Gastroesophageal sphincter (tissue), 4 donors: ENCODE measurements around the gene ADCY9. TPM values are rescaled to one million over a fixed set of nuclear protein-coding genes. Genes with fewer than 3 reads are reported as not detected.

Source experiments
- ATAC-seq: fragments of 150-250 bp; one replicate; pipeline ENCODE4 v1.9.1; 2016; ENCODE audit warnings: mild to moderate bottlenecking, moderate library complexity
- H3K27ac ChIP-seq, 4 donors: fragments of 200-600 bp; sonication (generic) in 3 of 4; 1 replicate in 3 of 4; 2 replicates in 1 of 4; pipeline ENCODE4 v1.5.1; 2016 to 2019
- H3K27me3 ChIP-seq: fragments of 200-600 bp; sonication (generic); one replicate; pipeline ENCODE4 v1.5.1; 2019
- H3K36me3 ChIP-seq, 2 donors: fragments of 200-600 bp; sonication (generic); one replicate each; pipeline ENCODE4 v1.5.1; 2019; ENCODE audit warnings: control low read depth in 1 of 2
- H3K4me1 ChIP-seq, 3 donors: fragments of 200-600 bp; sonication (generic); 1 replicate in 2 of 3; 2 replicates in 1 of 3; pipeline ENCODE4 v1.5.1; 2016 to 2019; ENCODE audit warnings: control low read depth in 2 of 3
- H3K4me3 ChIP-seq, 2 donors: fragments of 200-600 bp; sonication (generic); one replicate each; pipeline ENCODE4 v1.5.1; 2019; ENCODE audit warnings: mild to moderate bottlenecking in 1 of 2, moderate library complexity in 1 of 2
- H3K9me3 ChIP-seq, 3 donors: fragments of 200-600 bp; sonication (generic); one replicate each; pipeline ENCODE4 v1.5.1; 2017 to 2019; ENCODE audit warnings: control low read depth in 2 of 3
- CTCF ChIP-seq, 4 experiments: fragments of 200-600 bp in 2 of 4; fragments of 450-650 bp in 2 of 4; sonication (generic) in 1 of 4; IDR thresholded peaks; one replicate each; pipeline ENCODE4 v1.5.1; 2017 to 2019; ENCODE audit warnings: antibody characterized with exemption in 4 of 4, mild to moderate bottlenecking in 2 of 4, moderate library complexity in 2 of 4
- EP300 ChIP-seq: sonication (generic); formaldehyde crosslinking; IDR thresholded peaks from one replicate; pipeline ENCODE4 v1.6.1; 2017; ENCODE audit warnings: antibody characterized with exemption, mild to moderate bottlenecking
- POLR2A ChIP-seq, 2 donors: fragments of 450-650 bp; IDR thresholded peaks; one replicate each; pipeline ENCODE4 v1.6.1; 2017; ENCODE audit warnings: antibody characterized with exemption in 2 of 2, mild to moderate bottlenecking in 2 of 2, moderate library complexity in 1 of 2
- POLR2AphosphoS5 ChIP-seq: sonication (generic); formaldehyde crosslinking; IDR thresholded peaks from one replicate; pipeline ENCODE4 v1.6.1; 2017; ENCODE audit warnings: antibody characterized with exemption
- WGBS, 2 donors: methylation state at CpG; one replicate each; pipeline ENCODE4 v1.1.5; 2018; ENCODE audit warnings: low coverage in 1 of 2; 5-methylcytosine and 5-hydroxymethylcytosine counted together
- total RNA-seq, 4 donors: library from RNA; depleted of rRNA; stranded (reverse); fragments of >200 nt; gene quantifications; one replicate each; pipeline ENCODE4 v1.1.0, GENCODE V29; 2016

Gene ADCY9
- total RNA-seq, 4 donors from 2014 or later: 33.0 to 83.5 (median 43.4) TPM

- peaks cover 0 to 29% (median 7%) of the 10 kb centered on the region in 3 donors for H3K4me1 ChIP-seq
- WGBS, 2 donors: 63 to 72% methylated on average over 2 to 3 of the region's 3 CpGs
- no peak overlapping the region for H3K27ac ChIP-seq
- peaks cover 4% of the 10 kb centered on the region for H3K27me3 ChIP-seq
- no peaks in the 10 kb centered on the region for H3K36me3 ChIP-seq
- H3K9me3 ChIP-seq: no peaks in the 10 kb centered on the region
- TF ChIP-seq CTCF (IDR thresholded peaks at IDR 0.05): no peak
- TF ChIP-seq POLR2A (IDR thresholded peaks at IDR 0.05): no peak
- ATAC-seq: no peak
- H3K4me3 ChIP-seq: no peak overlapping the region
These were observed 157.1 kb downstream of the ADCY9 start for GRCh38 chr16:3959148-3959547.

- H3K27ac ChIP-seq: no peak overlapping the region
- no peak for TF ChIP-seq CTCF (IDR thresholded peaks at IDR 0.05)
- no peak for TF ChIP-seq EP300
- no peak for TF ChIP-seq POLR2AphosphoS5
- TF ChIP-seq POLR2A (IDR thresholded peaks at IDR 0.05): no peak
- H3K36me3 ChIP-seq: no peaks in the 10 kb centered on the region
- ATAC-seq: no peak
- 79 to 83% methylated on average over 11 to 18 of the region's 23 CpGs for WGBS, 2 donors
- peaks cover 0 to 26% (median 7%) of the 10 kb centered on the region in 3 donors for H3K4me1 ChIP-seq
- no peak overlapping the region for H3K4me3 ChIP-seq
- peaks cover 7% of the 10 kb centered on the region for H3K27me3 ChIP-seq
- no peaks in the 10 kb centered on the region for H3K9me3 ChIP-seq
These were observed 158.8 kb downstream of the ADCY9 start for GRCh38 chr16:3957344-3957980.

GRCh38 chr16:3954411-3954921 lies 161.8 kb downstream of the ADCY9 start:
- no peaks in the 10 kb centered on the region for H3K9me3 ChIP-seq
- peaks cover 7% of the 10 kb centered on the region for H3K27me3 ChIP-seq
- no peaks in the 10 kb centered on the region for H3K36me3 ChIP-seq
- ATAC-seq: no peak
- H3K4me1 ChIP-seq: peaks cover 0 to 39% (median 6%) of the 10 kb centered on the region in 3 donors
- no peak overlapping the region for H3K27ac ChIP-seq
- no peak for TF ChIP-seq POLR2A (IDR thresholded peaks at IDR 0.05)
- no peak for TF ChIP-seq POLR2AphosphoS5
- TF ChIP-seq CTCF (IDR thresholded peaks at IDR 0.05): no peak
- no peak for TF ChIP-seq EP300
- WGBS, 2 donors: 33% methylated on average over 3 of the region's 15 CpGs; no CpG with 5 or more reads in 1 of the 2 donors
- H3K4me3 ChIP-seq: no peak overlapping the region

GRCh38 chr16:3953728-3954410 lies 162.4 kb downstream of the ADCY9 start:
- Histone ChIP-seq H3K9me3 (no peaks in the 10 kb centered on the region), H3K4me3 (no peak overlapping the region), H3K4me1 (peaks cover 0 to 39% (median 12%) of the 10 kb centered on the region in 3 donors), H3K27me3 (peaks cover 7% of the 10 kb centered on the region), H3K27ac (no peak overlapping the region), H3K36me3 (no peaks in the 10 kb centered on the region)
- ATAC-seq: no peak
- WGBS, 2 donors: 92 to 96% methylated on average over 7 to 12 of the region's 24 CpGs
- no peak for TF ChIP-seq CTCF (IDR thresholded peaks at IDR 0.05)
- TF ChIP-seq EP300: no peak
- no peak for TF ChIP-seq POLR2A (IDR thresholded peaks at IDR 0.05)
- TF ChIP-seq POLR2AphosphoS5: no peak
